Measurements from ENCODE around the gene EFCAB11. TPM values are rescaled to one million over a fixed set of nuclear protein-coding genes. Genes with fewer than 3 reads are reported as not detected.
A peak's percentile ranks its signal among the peaks of the same experiment; 100 is the strongest.

EFCAB11 gene
- total and polyA plus RNA-seq, 2 of the 8 experiments (the other 6 are each of a cell fraction or from before 2014, with no cell fraction given) = 6.8 to 12.8 TPM

- H4K20me1 ChIP-seq (replicated peaks in 1 of 2; ENCODE audit: control insufficient read depth in 1 of 2, insufficient read depth in 2 of 2, low read length in 2 of 2) = no peaks in the 10 kb centered on the region
- DNase-seq (ENCODE audit: low read depth in 1 of 2, low spot score in 2 of 2) (no peak), FAIRE-seq (no peak)
- H3K9ac ChIP-seq (replicated peaks in 1 of 4; ENCODE audit: extremely low read depth in 1 of 4, low read depth in 3 of 4, low read length in 3 of 4) = no peak overlapping the region
- no peaks in the 10 kb centered on the region for H3K9me3 ChIP-seq (ENCODE audit: insufficient read depth in 2 of 2, low read depth in 1 of 2, low read length in 1 of 2)
- no peak overlapping the region for H3K27ac ChIP-seq (ENCODE audit: low read depth, low read length)
- H2AK5ac ChIP-seq (ENCODE audit: low read depth, low read length) = no peak overlapping the region
- no peak overlapping the region for H2BK15ac ChIP-seq (ENCODE audit: low read length)
- H3K18ac ChIP-seq (ENCODE audit: extremely low read depth, low read length) = no peak overlapping the region
- no peaks in the 10 kb centered on the region for H3K79me2 ChIP-seq (ENCODE audit: control insufficient read depth in 1 of 2, insufficient read depth in 2 of 2, low read length in 2 of 2)
- H4K91ac ChIP-seq (replicated peaks; ENCODE audit: insufficient read length, low read length) = no peak overlapping the region
- H3K4me1 ChIP-seq (replicated peaks in 1 of 4; ENCODE audit: control insufficient read depth in 3 of 4, insufficient read depth in 4 of 4, low read length in 3 of 4) = no peaks in the 10 kb centered on the region
- H4K8ac ChIP-seq (ENCODE audit: extremely low read depth, insufficient read depth, low read length) = no peak overlapping the region
- no peak overlapping the region for H2BK5ac ChIP-seq (ENCODE audit: low read depth, low read length)
- no peak overlapping the region for H3K56ac ChIP-seq (replicated peaks; ENCODE audit: insufficient read length, low read depth, low read length)
- H3K4me2 ChIP-seq (ENCODE audit: insufficient read depth in 1 of 2, low read depth in 2 of 2, low read length in 2 of 2) = no peak overlapping the region
- no peak overlapping the region for H2BK20ac ChIP-seq (ENCODE audit: low read length)
- CTCF ChIA-PET (ENCODE audit: partially characterized antibody) = interaction anchor here (0.6 to 1.8 kb wide), 11 partner anchors 8 to 512 kb away, joined by 3 to 12 read pairs (median 3); no protein-coding TSS in a partner anchor
- no peak overlapping the region for H3K14ac ChIP-seq (ENCODE audit: insufficient read length)
- 85% methylated on average over 4 of the region's 4 CpGs; no CpG with 5 or more reads in 1 of the 2 experiments for WGBS, 2 experiments (ENCODE audit: extremely low coverage in 1 of 2, insufficient coverage in 1 of 2, insufficient read length in 1 of 2, insufficient replicate concordance in 2 of 2, low coverage in 1 of 2, low lambda C conversion rate in 2 of 2, missing lambda C conversion rate in 1 of 2)
- no peak overlapping the region for H2BK120ac ChIP-seq (replicated peaks; ENCODE audit: low read depth, low read length)
- H2AFZ ChIP-seq (ENCODE audit: low read length) = no peak overlapping the region
- TF ChIP-seq CBX8 (IDR thresholded peaks at IDR 0.05; ENCODE audit: borderline replicate concordance, low read depth, low read length) (no peak), EP300 (IDR thresholded peaks at IDR 0.05; ENCODE audit: borderline replicate concordance in 1 of 2, low read depth in 2 of 2, low read length in 2 of 2) (no peak), POU5F1 (IDR thresholded peaks at IDR 0.05; ENCODE audit: low read depth, low read length) (no peak), SRF (IDR thresholded peaks at IDR 0.05; ENCODE audit: low read depth, low read length) (no peak), RAD21 (IDR thresholded peaks at IDR 0.05 in 1 of 2, conservative IDR thresholded peaks at IDR 0.05 in 1 of 2; ENCODE audit: low read depth in 2 of 2, low read length in 2 of 2) (peak; percentile 64 to 68)
- TF ChIP-seq, protein P1, sequence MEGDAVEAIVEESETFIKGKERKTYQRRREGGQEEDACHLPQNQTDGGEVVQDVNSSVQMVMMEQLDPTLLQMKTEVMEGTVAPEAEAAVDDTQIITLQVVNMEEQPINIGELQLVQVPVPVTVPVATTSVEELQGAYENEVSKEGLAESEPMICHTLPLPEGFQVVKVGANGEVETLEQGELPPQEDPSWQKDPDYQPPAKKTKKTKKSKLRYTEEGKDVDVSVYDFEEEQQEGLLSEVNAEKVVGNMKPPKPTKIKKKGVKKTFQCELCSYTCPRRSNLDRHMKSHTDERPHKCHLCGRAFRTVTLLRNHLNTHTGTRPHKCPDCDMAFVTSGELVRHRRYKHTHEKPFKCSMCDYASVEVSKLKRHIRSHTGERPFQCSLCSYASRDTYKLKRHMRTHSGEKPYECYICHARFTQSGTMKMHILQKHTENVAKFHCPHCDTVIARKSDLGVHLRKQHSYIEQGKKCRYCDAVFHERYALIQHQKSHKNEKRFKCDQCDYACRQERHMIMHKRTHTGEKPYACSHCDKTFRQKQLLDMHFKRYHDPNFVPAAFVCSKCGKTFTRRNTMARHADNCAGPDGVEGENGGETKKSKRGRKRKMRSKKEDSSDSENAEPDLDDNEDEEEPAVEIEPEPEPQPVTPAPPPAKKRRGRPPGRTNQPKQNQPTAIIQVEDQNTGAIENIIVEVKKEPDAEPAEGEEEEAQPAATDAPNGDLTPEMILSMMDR (IDR thresholded peaks at IDR 0.05; ENCODE audit: control extremely low read depth in 1 of 3, insufficient read depth in 1 of 3, low read depth in 1 of 3, low read length in 3 of 3) = peak in 2 of 3 experiments; percentile 40 to 59; a peak in 2 of 4 replicates
- H3K23ac ChIP-seq (ENCODE audit: insufficient read length) = no peak overlapping the region
- no peak overlapping the region for H3K4me3 ChIP-seq (ENCODE audit: extremely low read depth in 1 of 4, insufficient read depth in 2 of 4, low read depth in 3 of 4, low read length in 4 of 4)
- no peak overlapping the region for H2BK12ac ChIP-seq (ENCODE audit: low read depth, low read length)
- POLR2A ChIA-PET (ENCODE audit: partially characterized antibody) = no interaction called here
- H3K23me2 ChIP-seq (ENCODE audit: low read depth, low read length) = no peaks in the 10 kb centered on the region
- no peaks in the 10 kb centered on the region for H3K79me1 ChIP-seq (ENCODE audit: low read depth, low read length)
- no peaks in the 10 kb centered on the region for H3K36me3 ChIP-seq (ENCODE audit: control insufficient read depth in 2 of 4, insufficient read depth in 4 of 4, low read length in 3 of 4)
- H4K5ac ChIP-seq (ENCODE audit: insufficient read length, low read depth, low read length) = no peak overlapping the region
- no peak overlapping the region for H3K4ac ChIP-seq (replicated peaks; ENCODE audit: insufficient read length, low read depth, low read length)
- no peaks in the 10 kb centered on the region for H3K27me3 ChIP-seq (replicated peaks in 1 of 4; ENCODE audit: control insufficient read depth in 3 of 4, extremely low read depth in 1 of 4, insufficient read depth in 3 of 4, low read length in 3 of 4)
Measured at GRCh38 chr14:89899917-89900663, 54.4 kb downstream of the EFCAB11 start.
